Neural cell (in vitro differentiated cells): ENCODE data around the gene FBXL20.

Source experiments
- EP300 ChIP-seq: fragments of 450-650 bp; conservative IDR thresholded peaks from 2 replicates; pipeline ENCODE4 v1.6.1; 2014; ENCODE audit warnings: antibody characterized with exemption, mild to moderate bottlenecking, moderate library complexity; ENCODE audit not compliant: poor library complexity, severe bottlenecking
- EZH2 ChIP-seq: fragments of 200-600, 300-800 bp; shearing (Covaris generic), sonication (generic); IDR thresholded peaks from 2 replicates; pipeline ENCODE4 v1.6.1; 2014; ENCODE audit warnings: antibody characterized with exemption, low read length, borderline replicate concordance, mild to moderate bottlenecking; ENCODE audit not compliant: insufficient read depth, poor library complexity, severe bottlenecking
- MXI1 ChIP-seq: fragments of 450-650 bp; conservative IDR thresholded peaks from 2 replicates; pipeline ENCODE4 v1.6.1; 2014; ENCODE audit warnings: antibody characterized with exemption, mild to moderate bottlenecking; ENCODE audit not compliant: poor library complexity, severe bottlenecking
- SMC3 ChIP-seq: fragments of 450-650 bp; conservative IDR thresholded peaks from 2 replicates; pipeline ENCODE4 v1.6.1; 2014; ENCODE audit warnings: antibody characterized with exemption, mild to moderate bottlenecking, moderate library complexity; ENCODE audit not compliant: poor library complexity
- TAF1 ChIP-seq: IDR thresholded peaks from 2 replicates; pipeline ENCODE4 v1.6.1; 2012; ENCODE audit warnings: low read depth
- TF ChIP-seq, protein P1 (sequence below): fragments of 450-650 bp; IDR thresholded peaks from 2 replicates; pipeline ENCODE4 v1.5.1; 2014; ENCODE audit warnings: antibody characterized with exemption, mild to moderate bottlenecking, moderate library complexity; ENCODE audit not compliant: poor library complexity, severe bottlenecking
- TF ChIP-seq, protein P2 (sequence below): IDR thresholded peaks from 2 replicates; pipeline ENCODE4 v1.6.1; 2012; ENCODE audit warnings: borderline replicate concordance

- TF ChIP-seq, protein P1, sequence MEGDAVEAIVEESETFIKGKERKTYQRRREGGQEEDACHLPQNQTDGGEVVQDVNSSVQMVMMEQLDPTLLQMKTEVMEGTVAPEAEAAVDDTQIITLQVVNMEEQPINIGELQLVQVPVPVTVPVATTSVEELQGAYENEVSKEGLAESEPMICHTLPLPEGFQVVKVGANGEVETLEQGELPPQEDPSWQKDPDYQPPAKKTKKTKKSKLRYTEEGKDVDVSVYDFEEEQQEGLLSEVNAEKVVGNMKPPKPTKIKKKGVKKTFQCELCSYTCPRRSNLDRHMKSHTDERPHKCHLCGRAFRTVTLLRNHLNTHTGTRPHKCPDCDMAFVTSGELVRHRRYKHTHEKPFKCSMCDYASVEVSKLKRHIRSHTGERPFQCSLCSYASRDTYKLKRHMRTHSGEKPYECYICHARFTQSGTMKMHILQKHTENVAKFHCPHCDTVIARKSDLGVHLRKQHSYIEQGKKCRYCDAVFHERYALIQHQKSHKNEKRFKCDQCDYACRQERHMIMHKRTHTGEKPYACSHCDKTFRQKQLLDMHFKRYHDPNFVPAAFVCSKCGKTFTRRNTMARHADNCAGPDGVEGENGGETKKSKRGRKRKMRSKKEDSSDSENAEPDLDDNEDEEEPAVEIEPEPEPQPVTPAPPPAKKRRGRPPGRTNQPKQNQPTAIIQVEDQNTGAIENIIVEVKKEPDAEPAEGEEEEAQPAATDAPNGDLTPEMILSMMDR: no peak
- no peak for TF ChIP-seq MXI1
- no peak for TF ChIP-seq EZH2
- TF ChIP-seq, protein P2, sequence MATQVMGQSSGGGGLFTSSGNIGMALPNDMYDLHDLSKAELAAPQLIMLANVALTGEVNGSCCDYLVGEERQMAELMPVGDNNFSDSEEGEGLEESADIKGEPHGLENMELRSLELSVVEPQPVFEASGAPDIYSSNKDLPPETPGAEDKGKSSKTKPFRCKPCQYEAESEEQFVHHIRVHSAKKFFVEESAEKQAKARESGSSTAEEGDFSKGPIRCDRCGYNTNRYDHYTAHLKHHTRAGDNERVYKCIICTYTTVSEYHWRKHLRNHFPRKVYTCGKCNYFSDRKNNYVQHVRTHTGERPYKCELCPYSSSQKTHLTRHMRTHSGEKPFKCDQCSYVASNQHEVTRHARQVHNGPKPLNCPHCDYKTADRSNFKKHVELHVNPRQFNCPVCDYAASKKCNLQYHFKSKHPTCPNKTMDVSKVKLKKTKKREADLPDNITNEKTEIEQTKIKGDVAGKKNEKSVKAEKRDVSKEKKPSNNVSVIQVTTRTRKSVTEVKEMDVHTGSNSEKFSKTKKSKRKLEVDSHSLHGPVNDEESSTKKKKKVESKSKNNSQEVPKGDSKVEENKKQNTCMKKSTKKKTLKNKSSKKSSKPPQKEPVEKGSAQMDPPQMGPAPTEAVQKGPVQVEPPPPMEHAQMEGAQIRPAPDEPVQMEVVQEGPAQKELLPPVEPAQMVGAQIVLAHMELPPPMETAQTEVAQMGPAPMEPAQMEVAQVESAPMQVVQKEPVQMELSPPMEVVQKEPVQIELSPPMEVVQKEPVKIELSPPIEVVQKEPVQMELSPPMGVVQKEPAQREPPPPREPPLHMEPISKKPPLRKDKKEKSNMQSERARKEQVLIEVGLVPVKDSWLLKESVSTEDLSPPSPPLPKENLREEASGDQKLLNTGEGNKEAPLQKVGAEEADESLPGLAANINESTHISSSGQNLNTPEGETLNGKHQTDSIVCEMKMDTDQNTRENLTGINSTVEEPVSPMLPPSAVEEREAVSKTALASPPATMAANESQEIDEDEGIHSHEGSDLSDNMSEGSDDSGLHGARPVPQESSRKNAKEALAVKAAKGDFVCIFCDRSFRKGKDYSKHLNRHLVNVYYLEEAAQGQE: no peak
- TF ChIP-seq EP300: no peak
- no peak for TF ChIP-seq SMC3
- TF ChIP-seq TAF1: no peak
These were observed 5.5 kb upstream of the FBXL20 start for GRCh38 chr17:39406951-39407350.
